ENCODE measurements around the gene EFCAB11.

DNA sequence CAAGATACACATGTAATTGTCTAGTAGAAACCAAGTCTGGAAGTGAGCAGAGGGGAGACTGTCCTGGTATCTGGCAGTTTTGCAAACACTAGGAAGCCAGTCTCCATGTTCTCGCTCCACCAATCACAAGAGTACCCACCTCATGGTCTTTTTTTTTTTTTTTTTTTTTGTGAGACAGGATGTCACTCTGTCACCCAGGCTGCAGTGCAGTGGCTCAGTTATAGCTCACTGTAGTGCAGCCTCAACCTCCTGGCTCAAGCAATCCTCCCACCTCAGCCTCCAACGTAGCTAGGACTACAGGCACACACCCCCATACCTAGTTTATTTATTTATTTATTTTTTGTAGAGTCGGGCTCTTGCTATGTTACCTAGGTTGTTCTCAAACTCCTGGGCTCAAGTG lies 189.2 kb downstream of the EFCAB11 start:
- TF ChIP-seq EZH2 (IDR thresholded peaks at IDR 0.05; ENCODE audit: borderline replicate concordance) (no peak), EZH2phosphoT487 (IDR thresholded peaks at IDR 0.05; ENCODE audit: low read depth, severe bottlenecking, unreplicated experiment) (no peak)
- TF ChIP-seq, protein P1, sequence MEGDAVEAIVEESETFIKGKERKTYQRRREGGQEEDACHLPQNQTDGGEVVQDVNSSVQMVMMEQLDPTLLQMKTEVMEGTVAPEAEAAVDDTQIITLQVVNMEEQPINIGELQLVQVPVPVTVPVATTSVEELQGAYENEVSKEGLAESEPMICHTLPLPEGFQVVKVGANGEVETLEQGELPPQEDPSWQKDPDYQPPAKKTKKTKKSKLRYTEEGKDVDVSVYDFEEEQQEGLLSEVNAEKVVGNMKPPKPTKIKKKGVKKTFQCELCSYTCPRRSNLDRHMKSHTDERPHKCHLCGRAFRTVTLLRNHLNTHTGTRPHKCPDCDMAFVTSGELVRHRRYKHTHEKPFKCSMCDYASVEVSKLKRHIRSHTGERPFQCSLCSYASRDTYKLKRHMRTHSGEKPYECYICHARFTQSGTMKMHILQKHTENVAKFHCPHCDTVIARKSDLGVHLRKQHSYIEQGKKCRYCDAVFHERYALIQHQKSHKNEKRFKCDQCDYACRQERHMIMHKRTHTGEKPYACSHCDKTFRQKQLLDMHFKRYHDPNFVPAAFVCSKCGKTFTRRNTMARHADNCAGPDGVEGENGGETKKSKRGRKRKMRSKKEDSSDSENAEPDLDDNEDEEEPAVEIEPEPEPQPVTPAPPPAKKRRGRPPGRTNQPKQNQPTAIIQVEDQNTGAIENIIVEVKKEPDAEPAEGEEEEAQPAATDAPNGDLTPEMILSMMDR (IDR thresholded peaks at IDR 0.05; ENCODE audit: poor library complexity): no peak

All from hepatocyte (in vitro differentiated cells).